Cortex of kidney (tissue), 1 donor: ENCODE data around the gene LDLRAD1.
"Not testable (repeated sequence)": the region's sequence is repeated elsewhere in the genome, so short reads cannot be mapped to it uniquely, and the experiment has no call there.

Experiments used
- DNase-seq: peaks from one replicate; lab custom pipeline; 2025; lab: John Stamatoyannopoulos, UW

Gene LDLRAD1

GRCh38 chr1:53992085-53992874 lies 25.7 kb downstream of the LDLRAD1 start:
- no peak for DNase-seq

GRCh38 chr1:53987880-53988279 lies 30.1 kb downstream of the LDLRAD1 start:
- no peak for DNase-seq

- no peak for DNase-seq
Measured at GRCh38 chr1:53986458-53986857, 31.5 kb downstream of the LDLRAD1 start.

- DNase-seq, result no peak
Measured at GRCh38 chr1:53984726-53985125, 33.3 kb downstream of the LDLRAD1 start.

GRCh38 chr1:53982763-53983104 lies 35.3 kb downstream of the LDLRAD1 start:
- no peak for DNase-seq

- no peak for DNase-seq
Measured at GRCh38 chr1:53982034-53982762, 35.8 kb downstream of the LDLRAD1 start.

GRCh38 chr1:53981220-53981619 lies 36.8 kb downstream of the LDLRAD1 start:
- no peak for DNase-seq

GRCh38 chr1:53979712-53980450 lies 38.1 kb downstream of the LDLRAD1 start:
- no peak for DNase-seq

- DNase-seq, result no peak
Measured at GRCh38 chr1:53975861-53976260, 42.1 kb downstream of the LDLRAD1 start.

GRCh38 chr1:53971718-53972117 lies 46.3 kb downstream of the LDLRAD1 start:
- DNase-seq, result no peak

- not testable (repeated sequence) for DNase-seq
Measured at GRCh38 chr1:53969323-53969722, 48.7 kb downstream of the LDLRAD1 start.

GRCh38 chr1:53968125-53968513 lies 49.9 kb downstream of the LDLRAD1 start:
- no peak for DNase-seq

GRCh38 chr1:53967409-53968124 lies 50.4 kb downstream of the LDLRAD1 start:
- DNase-seq, result no peak

- DNase-seq, result no peak
Measured at GRCh38 chr1:53966794-53967193, 51.2 kb downstream of the LDLRAD1 start.

GRCh38 chr1:53964109-53964508 lies 53.9 kb downstream of the LDLRAD1 start:
- DNase-seq, result no peak

GRCh38 chr1:53963460-53963859 lies 54.5 kb downstream of the LDLRAD1 start:
- DNase-seq, result no peak

- no peak for DNase-seq
Measured at GRCh38 chr1:53962395-53962794, 55.6 kb downstream of the LDLRAD1 start.

GRCh38 chr1:53959664-53960250 lies 58.2 kb downstream of the LDLRAD1 start:
- no peak for DNase-seq
